K562 (cell line): ENCODE measurements around the gene INHBC. TPM values are rescaled to one million over a fixed set of nuclear protein-coding genes. Genes with fewer than 3 reads are reported as not detected.

Experiments used
- HMGXB4 ChIP-seq: sonication (generic); formaldehyde crosslinking; IDR thresholded peaks from 2 replicates; pipeline ENCODE4 v1.8.1; 2023; ENCODE audit warnings: mild to moderate bottlenecking, missing genetic modification reagents
- NFIC ChIP-seq: fragments of 450-650 bp; IDR thresholded peaks from 2 replicates; pipeline ENCODE4 v1.6.1; 2017; ENCODE audit warnings: mild to moderate bottlenecking, inconsistent platforms
- NR0B1 ChIP-seq: fragments of 450-650 bp; IDR thresholded peaks from one replicate; pipeline ENCODE4 v1.6.1; 2018; ENCODE audit warnings: mild to moderate bottlenecking, moderate library complexity; ENCODE audit not compliant: partially characterized antibody
- POLR2AphosphoS5 ChIP-seq: IDR thresholded peaks from 2 replicates; pipeline ENCODE4 v1.6.1; 2011; ENCODE audit warnings: mild to moderate bottlenecking, low read depth, low read length, moderate library complexity; ENCODE audit not compliant: control insufficient read depth, insufficient read depth
- ZNF318 ChIP-seq, 2 experiments: fragments of 450-650 bp; IDR thresholded peaks; 2 replicates each; pipeline ENCODE4 v1.6.1; 2016; ENCODE audit warnings: mild to moderate bottlenecking in 2 of 2, borderline replicate concordance in 1 of 2, low read depth in 1 of 2, moderate library complexity in 1 of 2
- ZNF589 ChIP-seq: fragments of 200-800 bp; sonication (Bioruptor generic); IDR thresholded peaks from 2 replicates; pipeline ENCODE4 v1.6.1; 2016; ENCODE audit warnings: low read depth, missing genetic modification characterization, missing compliant biosample characterization
- polyA plus RNA-seq, 8 experiments: library from polyadenylated mRNA; depleted of rRNA in 4 of 8; stranded (reverse) in 5 of 8; unstranded in 3 of 8; fragments of >200 nt; fragmentation: Nextera tagmentation in 2 of 8; fragmentation: Illumina TruSeq in 1 of 8; extraction: Ambion mirVana in 2 of 8; extraction: Trizol in 1 of 8; gene quantifications; 2 replicates each; pipeline versions ENCODE4 v1.2.1 to v1.2.3, GENCODE V29; 2011 to 2014; ENCODE audit warnings: inconsistent platforms in 1 of 8, missing spikeins in 1 of 8
- total RNA-seq, 7 experiments: library from RNA; depleted of rRNA in 6 of 7; stranded (reverse); fragments of >200 nt in 6 of 7; fragmentation: Illumina TruSeq in 2 of 7; extraction: Trizol in 2 of 7; gene quantifications; 2 replicates each; pipeline versions ENCODE4 v1.2.1 to v1.2.3, GENCODE V29; 2011 to 2021; ENCODE audit warnings: low replicate concordance in 1 of 7
- TF ChIP-seq, protein P1 (sequence below), 2 experiments: fragments of 450-650 bp; IDR thresholded peaks; 2 replicates each; pipeline ENCODE4 v1.6.1; 2018; ENCODE audit warnings: mild to moderate bottlenecking in 2 of 2, low read depth in 1 of 2; ENCODE audit not compliant: partially characterized antibody in 2 of 2

The INHBC gene
- total and polyA plus RNA-seq, 9 of the 15 experiments (the other 6 are each of a cell fraction or from before 2014, with no cell fraction given), result 0.07 to 0.24 (median 0.15) TPM; not detected in 4

DNA sequence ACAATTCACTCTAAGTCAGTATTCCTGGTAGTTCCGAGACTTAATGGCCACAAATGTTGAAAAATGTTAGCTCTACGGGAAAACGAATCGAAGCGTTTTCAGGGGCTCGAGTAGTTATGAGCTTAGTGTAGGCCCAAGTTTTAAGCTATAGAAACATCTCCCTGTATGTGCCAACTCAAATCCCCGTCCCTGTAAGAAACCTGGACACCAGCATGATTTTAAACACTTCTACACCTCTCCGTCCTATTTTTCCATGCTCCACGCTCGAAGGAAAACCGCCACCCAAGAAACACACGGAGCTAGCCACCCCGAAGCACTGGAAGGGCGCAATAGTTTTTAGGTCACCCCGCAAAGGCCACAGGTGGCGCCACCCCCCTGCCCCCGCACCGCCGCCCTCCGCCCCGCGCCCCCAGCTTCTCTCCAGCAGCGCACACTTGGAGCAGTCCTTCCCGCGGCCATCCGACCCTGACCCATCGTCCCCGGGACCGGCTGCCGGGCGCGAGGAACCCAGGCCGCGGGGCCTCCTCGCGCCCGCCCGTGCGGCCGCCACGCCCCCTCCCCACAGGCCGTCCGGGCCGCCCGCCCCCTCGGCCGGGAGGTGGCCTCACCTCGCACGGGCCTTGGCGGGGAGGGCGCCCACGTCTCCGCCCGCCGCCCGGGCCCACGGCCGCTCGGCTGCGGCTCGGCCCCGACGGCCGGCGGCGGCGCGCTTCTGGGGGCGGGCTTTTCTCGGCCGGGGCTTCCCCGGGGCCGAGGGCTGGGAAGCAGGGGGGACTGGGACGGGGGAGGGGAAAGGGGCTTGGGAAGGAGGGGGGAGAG lies 4.3 kb upstream of the INHBC start (continued):
- TF ChIP-seq ZNF318 (IDR thresholded peaks at IDR 0.05; ENCODE audit: borderline replicate concordance in 1 of 2, low read depth in 1 of 2) (no peak), NR0B1 (no peak), HMGXB4 (0 out of 2 replicates have a peak, but pooled peaks have one; percentile 58), ZNF589 (CRISPR knock-in tag) (0 out of 2 replicates have a peak, but pooled peaks have one; percentile 20), NFIC (no peak), POLR2AphosphoS5 (peak; percentile 63; the same call in 1 of the 2 replicates)
- TF ChIP-seq, protein P1, sequence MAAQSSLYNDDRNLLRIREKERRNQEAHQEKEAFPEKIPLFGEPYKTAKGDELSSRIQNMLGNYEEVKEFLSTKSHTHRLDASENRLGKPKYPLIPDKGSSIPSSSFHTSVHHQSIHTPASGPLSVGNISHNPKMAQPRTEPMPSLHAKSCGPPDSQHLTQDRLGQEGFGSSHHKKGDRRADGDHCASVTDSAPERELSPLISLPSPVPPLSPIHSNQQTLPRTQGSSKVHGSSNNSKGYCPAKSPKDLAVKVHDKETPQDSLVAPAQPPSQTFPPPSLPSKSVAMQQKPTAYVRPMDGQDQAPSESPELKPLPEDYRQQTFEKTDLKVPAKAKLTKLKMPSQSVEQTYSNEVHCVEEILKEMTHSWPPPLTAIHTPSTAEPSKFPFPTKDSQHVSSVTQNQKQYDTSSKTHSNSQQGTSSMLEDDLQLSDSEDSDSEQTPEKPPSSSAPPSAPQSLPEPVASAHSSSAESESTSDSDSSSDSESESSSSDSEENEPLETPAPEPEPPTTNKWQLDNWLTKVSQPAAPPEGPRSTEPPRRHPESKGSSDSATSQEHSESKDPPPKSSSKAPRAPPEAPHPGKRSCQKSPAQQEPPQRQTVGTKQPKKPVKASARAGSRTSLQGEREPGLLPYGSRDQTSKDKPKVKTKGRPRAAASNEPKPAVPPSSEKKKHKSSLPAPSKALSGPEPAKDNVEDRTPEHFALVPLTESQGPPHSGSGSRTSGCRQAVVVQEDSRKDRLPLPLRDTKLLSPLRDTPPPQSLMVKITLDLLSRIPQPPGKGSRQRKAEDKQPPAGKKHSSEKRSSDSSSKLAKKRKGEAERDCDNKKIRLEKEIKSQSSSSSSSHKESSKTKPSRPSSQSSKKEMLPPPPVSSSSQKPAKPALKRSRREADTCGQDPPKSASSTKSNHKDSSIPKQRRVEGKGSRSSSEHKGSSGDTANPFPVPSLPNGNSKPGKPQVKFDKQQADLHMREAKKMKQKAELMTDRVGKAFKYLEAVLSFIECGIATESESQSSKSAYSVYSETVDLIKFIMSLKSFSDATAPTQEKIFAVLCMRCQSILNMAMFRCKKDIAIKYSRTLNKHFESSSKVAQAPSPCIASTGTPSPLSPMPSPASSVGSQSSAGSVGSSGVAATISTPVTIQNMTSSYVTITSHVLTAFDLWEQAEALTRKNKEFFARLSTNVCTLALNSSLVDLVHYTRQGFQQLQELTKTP (IDR thresholded peaks at IDR 0.05; ENCODE audit: low read depth in 1 of 2, partially characterized antibody in 2 of 2), result peak in 1 of 2 experiments; percentile 33
